Activated T-cell treated with anti-CD3 and anti-CD28 coated beads, Interleukin-2, amount 50 U/mL, for 24 hours (primary cell): ENCODE data around the gene HLA-DQA1.

ENCODE experiments used
- DNase-seq: peaks from one replicate; pipeline ENCODE4 v3.0.0-alpha.2; 2020
- H3K27ac Mint-ChIP-seq: 2 replicates; pipeline ENCODE4 v1.8.0; 2020; ENCODE audit warnings: mild to moderate bottlenecking, mixed read lengths
- H3K27me3 Mint-ChIP-seq: 2 replicates; pipeline ENCODE4 v1.8.0; 2020; ENCODE audit warnings: mixed read lengths
- H3K36me3 Mint-ChIP-seq: 2 replicates; pipeline ENCODE4 v1.8.0; 2020; ENCODE audit warnings: low read depth, mixed read lengths
- H3K4me1 Mint-ChIP-seq: 2 replicates; pipeline ENCODE4 v1.8.0; 2020; ENCODE audit warnings: low read depth, mixed read lengths
- H3K4me3 Mint-ChIP-seq: 2 replicates; pipeline ENCODE4 v1.8.0; 2020; ENCODE audit warnings: mild to moderate bottlenecking, moderate library complexity, mixed read lengths
- H3K9me3 Mint-ChIP-seq: 2 replicates; pipeline ENCODE4 v1.8.0; 2020; ENCODE audit warnings: mixed read lengths

The HLA-DQA1 gene

GRCh38 chr6:32689531-32690501, 52.6 kb downstream of the HLA-DQA1 start:
- no peak overlapping the region for H3K27ac Mint-ChIP-seq
- H3K4me1 Mint-ChIP-seq = peaks cover 29% of the 10 kb centered on the region
- H3K4me3 Mint-ChIP-seq = no peak overlapping the region
- no peaks in the 10 kb centered on the region for H3K9me3 Mint-ChIP-seq
- no peak for DNase-seq
- no peaks in the 10 kb centered on the region for H3K36me3 Mint-ChIP-seq
- H3K27me3 Mint-ChIP-seq = peaks cover 18% of the 10 kb centered on the region

GRCh38 chr6:32692019-32692418, 54.8 kb downstream of the HLA-DQA1 start:
- H3K4me3 Mint-ChIP-seq = no peak overlapping the region
- H3K27ac Mint-ChIP-seq = no peak overlapping the region
- H3K36me3 Mint-ChIP-seq = no peaks in the 10 kb centered on the region
- peak; percentile 43 for DNase-seq
- peaks cover 20% of the 10 kb centered on the region for H3K27me3 Mint-ChIP-seq
- H3K4me1 Mint-ChIP-seq = peaks cover 12% of the 10 kb centered on the region
- H3K9me3 Mint-ChIP-seq = no peaks in the 10 kb centered on the region
